ENCODE measurements around the gene DKKL1.

GRCh38 chr19:49331616-49332055, 32.0 kb upstream of the DKKL1 start:
- TF ChIP-seq, protein P1, sequence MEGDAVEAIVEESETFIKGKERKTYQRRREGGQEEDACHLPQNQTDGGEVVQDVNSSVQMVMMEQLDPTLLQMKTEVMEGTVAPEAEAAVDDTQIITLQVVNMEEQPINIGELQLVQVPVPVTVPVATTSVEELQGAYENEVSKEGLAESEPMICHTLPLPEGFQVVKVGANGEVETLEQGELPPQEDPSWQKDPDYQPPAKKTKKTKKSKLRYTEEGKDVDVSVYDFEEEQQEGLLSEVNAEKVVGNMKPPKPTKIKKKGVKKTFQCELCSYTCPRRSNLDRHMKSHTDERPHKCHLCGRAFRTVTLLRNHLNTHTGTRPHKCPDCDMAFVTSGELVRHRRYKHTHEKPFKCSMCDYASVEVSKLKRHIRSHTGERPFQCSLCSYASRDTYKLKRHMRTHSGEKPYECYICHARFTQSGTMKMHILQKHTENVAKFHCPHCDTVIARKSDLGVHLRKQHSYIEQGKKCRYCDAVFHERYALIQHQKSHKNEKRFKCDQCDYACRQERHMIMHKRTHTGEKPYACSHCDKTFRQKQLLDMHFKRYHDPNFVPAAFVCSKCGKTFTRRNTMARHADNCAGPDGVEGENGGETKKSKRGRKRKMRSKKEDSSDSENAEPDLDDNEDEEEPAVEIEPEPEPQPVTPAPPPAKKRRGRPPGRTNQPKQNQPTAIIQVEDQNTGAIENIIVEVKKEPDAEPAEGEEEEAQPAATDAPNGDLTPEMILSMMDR (conservative IDR thresholded peaks at IDR 0.05) = no peak
- no peak for TF ChIP-seq EZH2 (IDR thresholded peaks at IDR 0.05; ENCODE audit: low read depth)
